ENCODE measurements around the gene PDSS2.

PDSS2 gene

DNA sequence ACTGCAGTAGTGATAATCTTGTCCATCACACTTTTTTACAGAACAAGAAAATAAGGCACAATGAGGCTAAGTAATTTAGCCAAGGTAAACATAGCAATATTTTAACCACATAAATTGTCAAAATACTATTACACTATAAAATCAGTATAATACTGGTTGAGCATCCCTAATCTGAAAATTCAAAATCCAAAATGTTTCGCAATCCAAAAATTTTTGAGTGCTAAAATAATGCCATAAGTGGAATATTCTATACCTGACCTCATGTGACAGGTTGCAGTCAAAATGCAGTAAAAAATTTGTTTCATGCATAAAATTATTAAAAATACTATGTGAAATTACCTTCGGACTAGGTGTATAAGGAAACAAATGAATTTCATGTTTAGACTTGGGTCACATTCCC, 101.5 kb downstream of the PDSS2 start:
- DNase-seq, result no peak

DNA sequence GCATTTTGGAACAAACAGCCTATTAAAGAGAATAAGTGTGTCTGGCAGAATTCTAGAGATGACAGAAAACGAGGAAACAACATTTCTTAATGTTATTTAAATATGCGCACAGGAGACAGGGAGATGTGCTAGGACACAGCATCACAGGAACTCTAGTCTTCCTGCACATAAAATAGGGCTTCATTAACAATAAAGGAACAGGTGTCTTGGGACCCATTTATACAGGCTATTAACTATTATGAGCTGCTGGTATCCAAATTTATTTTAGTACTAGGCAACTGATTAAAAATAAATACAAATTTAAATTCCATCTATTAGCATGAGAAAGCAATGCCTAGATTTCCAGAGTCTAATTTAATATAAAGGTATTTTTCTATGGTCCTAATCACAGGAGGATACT, 102.3 kb downstream of the PDSS2 start:
- DNase-seq, result no peak

DNA sequence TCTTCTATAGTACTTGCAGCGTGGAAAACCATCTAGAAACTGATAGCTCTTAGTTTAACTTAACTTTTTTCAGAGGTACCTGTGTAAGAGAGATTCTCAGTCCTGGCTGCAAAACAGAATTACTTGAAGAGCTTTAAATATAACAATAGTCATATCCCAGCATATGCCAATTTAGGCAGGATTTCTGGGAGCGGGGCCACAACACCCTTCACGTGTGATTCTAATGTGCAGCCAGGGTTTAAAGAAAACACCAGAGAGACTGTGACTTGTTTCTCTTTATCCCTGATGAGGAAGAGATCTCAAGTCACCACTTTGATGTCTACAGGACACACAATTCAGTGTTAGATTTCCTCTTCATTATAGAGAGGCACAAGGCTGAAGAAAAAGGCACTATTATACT, 103.7 kb downstream of the PDSS2 start:
- no peak for DNase-seq

DNA sequence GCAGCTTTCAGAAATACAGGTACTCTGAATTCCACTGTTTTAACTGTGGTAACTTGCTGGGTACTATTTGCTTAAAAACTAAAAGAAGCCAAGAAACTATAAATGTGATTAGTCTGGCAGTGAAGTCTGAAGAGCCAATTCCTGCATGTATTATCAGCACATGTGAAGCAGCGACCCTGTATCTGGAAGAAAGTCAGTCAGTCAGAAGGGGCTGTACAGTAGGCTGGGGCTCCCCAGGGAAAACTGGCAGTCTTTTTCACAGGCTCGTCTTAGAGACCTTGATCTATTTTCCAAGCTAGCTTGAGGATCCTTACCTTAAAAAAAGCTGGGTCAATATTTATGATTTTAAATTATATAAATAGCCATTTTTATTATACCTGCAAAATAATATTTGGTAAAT, 104.9 kb downstream of the PDSS2 start:
- no peak for DNase-seq

DNA sequence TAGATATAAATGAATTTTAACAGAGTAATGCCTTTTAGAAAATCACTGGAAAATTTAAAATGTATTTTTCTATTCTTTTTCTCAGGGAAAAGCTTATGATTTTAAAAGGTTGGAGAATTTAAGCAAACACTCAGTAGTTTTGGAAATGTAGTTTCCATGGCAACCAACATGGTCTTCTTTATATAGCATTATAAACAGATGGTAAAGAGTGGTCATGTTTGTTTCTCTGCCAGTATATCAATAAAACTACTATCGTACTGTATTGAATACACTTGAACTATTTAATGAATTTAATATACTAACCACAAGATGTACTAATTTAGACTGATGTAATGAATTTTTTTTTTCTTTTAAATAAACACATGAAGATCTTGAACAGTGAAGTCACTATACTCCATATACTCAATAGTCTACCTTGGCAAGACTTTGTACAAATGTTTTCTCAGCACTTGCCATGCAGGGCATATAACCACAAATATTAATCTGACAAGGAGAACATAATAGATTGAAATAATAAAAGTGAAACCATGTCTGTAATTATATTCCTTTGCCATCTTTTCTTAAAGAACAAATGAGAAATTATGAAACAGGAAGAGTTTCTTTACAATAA, 105.5 kb downstream of the PDSS2 start:
- DNase-seq, result no peak

DNA sequence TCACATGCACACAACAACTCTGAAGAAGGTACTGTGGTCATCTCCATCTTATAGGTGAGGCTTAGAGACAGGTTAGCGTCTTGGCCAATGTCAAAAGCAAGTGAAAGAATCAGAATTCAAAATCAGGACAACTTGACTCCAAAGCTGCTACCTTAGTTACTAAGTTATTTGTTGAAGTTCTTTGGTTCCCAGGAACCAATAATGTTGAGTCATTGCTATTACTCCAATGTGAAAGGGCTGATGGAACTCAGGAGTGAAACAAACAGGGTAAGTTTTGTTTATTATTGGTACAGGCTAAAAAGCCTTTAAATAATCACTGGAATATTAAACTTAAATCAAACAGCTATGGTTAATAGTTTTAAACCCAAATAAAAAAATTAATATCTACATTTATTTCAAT, 111.1 kb downstream of the PDSS2 start:
- no peak for DNase-seq

DNA sequence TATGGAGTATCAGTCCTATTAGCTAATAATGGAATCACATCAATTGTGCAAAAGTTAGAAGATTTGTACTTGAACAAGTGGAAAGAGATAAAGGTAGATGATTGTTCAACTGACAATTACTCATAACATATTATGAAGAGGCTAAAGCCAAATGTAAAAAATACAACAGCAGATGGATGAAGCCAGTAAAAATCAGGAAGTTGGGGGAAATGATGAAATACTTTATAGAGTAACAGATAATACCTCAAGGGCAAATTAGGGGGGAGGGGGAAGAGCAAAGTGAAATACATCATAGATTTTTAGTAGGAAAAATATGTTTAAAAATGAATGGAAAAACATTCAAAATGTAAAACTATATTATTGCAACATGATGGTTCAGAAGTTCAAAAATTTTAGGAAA, 114.0 kb downstream of the PDSS2 start:
- DNase-seq, result no peak

DNA sequence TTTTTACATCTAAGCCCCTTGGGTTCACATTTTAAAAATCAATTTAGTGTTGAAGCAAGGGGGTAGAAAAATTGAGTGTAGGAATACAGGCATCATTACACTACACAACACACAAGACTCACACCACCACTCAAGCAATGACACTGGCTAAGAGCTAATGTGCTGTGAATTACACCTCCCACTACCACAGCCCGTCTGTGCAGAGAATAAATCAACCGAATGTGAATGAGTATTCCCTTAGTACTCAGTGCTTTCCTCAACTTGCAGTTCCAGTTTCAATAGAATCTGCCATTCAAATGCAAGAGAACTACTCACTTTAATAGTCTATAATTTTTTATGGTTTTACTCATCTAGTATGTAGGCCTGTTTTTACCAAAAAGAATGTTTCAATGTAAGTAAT, 114.4 kb downstream of the PDSS2 start:
- DNase-seq, result no peak

DNA sequence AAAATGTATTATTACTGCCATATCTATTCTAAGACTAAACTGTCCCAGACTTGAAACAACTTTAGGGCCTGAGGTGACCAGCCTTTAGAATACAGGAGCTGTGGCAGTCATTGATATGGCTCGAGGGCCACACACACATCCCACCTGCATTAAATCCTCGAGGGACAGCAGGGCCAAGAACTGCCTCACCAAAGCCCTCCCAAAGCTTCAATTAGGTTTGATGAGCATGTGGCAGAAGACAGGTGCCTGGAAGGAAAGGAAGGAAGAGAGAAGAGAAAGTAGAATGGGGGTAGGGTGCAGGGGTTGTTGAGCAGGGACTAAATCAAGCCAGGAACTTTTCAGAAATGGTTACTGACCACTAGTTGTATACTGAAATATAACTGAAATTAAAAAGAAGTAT, 115.0 kb downstream of the PDSS2 start:
- DNase-seq, result no peak

DNA sequence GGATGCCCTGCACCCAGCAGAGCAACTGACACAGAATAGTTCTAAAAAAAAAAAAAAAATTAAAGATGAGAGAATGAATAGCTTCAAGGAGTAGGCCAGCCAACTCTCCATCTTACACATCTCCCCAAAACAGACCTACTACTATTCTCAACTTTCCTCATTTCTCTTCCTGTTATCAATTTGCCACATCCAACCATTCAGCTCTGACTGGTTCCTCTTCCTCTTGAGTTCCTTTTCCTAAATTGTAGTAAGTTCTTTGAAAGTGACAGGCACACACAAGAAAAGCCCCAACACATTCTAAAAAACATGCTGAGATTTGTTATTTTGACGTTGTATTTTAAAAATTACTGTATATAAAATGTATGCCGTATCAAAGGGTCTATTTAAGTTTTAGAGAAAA, 117.2 kb downstream of the PDSS2 start:
- DNase-seq, result no peak

DNA sequence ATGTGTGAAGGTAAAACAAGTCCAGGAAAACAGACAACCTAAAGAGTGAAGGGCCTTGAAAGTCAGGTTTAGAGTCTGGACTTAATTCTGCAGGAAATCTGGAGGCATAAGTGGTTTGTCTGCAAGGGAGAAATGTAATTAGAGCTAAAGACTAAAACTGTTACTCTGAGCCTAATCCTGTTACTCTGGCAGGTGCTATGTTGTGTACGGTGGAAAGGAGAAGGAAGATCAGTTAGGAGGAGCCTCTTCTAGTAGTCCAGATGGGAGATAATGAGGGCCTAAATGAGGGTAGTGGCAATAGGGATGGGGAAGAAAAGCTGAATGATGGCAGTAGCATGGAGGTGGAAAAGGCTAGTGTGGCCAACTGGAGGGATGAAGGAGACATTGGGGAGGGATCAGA, 118.5 kb downstream of the PDSS2 start:
- DNase-seq, result no peak

DNA sequence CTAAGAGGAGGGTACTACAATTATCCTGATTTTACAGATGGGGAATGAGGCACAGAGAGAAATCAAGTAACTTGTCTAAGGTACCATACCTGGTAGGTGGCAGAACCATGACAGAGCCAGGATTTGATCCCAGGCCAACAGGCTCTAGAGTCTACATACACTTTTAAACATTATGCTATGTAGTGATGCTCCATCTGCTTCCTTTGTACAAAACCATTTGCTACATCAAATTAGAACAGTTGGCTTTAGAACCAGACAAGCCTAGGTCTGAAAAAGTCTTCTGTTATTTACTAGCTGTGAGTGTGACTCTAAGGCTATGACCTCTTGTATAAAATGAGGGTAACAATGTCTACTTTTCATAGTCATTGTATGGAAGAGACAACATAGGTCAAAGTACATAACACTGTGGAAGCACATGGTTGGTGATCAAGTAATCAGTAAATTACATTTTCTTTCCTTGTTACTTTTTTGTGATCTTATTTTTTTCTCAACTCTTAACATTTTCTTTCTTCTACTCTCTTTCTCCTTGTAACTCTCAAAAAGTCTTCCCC, 122.1 kb downstream of the PDSS2 start:
- DNase-seq, result no peak

DNA sequence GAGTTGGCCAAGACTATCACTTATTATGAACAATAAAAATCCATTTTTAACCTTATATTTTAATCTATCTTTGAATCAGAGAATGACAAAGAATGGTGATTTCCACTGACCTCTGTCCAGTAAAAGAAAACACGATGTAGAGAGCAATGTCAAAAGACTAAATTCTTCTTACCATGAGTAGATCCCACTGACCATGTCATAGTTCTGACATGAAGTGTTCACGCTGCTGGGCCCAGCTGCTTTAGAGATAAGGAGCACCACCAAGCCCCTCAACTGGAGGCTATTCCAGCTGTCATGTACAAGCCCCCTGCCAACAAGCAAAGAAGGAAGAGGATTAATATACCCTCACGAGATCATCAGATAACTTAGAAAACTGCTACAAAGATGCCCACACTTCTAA, 125.3 kb downstream of the PDSS2 start:
- DNase-seq, result no peak

DNA sequence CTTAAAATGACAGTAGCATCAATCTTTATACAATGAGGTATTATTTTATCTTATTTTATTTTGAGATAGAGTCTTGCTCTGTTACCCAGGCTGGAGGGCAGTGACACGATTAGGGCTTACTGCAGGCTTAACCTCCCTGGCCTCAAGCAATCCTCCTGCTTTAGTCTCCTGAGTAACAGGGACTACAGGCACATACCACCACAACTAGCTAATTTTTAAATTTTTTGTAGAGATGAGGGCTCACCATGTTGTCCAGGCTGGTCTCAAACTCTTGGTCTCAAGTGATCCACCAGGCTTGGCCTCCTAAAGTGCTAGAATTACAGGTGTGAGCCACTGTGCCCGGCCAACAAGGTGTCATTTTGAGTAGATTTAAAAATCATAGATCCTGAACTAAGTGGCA, 125.9 kb downstream of the PDSS2 start:
- DNase-seq, result no peak

DNA sequence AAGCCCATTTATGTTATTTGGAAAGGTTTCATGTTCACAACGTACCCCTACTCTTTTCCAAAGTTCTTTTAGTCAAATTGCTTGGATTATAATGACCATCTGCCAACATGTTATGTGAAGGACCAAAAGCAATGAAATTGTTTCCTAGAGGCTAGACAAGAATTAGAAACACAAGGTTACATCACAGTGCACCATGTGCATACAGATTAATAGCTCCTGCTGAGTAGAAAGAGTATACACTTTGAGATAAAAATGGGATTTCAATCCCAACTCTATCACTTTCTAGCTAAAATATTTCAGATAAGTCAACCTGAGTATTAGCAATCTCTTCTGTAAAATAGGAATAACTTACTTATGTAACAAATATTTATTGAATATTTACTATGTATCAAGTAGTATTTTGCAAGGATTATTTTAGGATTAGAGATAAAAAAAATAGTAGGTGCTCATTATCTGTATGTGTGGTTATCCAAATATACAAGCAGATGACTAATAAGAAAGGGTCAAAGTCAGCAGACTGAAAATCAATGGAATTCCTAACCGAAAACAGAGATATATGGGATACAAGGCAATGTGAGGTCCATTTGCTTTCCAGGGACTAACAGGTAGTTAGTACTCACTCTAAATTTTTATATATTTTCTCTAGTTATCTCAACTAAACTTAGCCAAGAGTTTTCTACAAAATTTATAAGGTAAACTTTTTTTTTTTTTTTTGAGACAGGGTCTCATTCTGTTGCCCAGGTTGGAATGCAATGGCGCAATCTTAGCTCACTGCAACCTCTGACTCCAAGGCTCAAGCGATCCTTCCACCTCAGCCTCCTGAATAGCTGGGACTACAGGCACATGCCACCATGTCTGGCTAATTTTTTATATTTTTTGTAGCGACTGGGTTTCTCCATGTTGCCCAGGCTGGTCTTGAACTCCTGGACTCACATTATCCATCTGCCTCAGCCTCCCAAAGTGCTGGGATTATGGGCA, 127.7 kb downstream of the PDSS2 start:
- DNase-seq, result no peak

DNA sequence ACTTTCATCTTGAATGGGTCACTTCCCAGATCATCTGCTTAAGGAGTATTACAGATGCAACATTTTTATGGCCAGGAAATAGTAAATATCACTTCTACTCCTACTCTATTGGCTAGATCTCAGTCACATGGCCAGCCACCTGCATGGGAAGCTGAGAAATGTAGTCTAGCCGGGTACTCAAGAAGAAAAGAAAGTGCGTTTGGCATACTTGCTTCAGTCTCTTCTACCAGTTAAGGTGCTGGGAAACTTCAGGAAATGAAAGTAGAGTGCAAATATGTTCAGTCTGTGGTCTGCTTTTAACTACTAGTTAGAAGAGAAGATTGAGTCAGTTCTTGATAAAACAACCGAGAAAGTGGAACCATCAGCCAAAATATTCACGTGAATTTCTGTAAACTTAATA, 129.2 kb downstream of the PDSS2 start:
- no peak for DNase-seq

DNA sequence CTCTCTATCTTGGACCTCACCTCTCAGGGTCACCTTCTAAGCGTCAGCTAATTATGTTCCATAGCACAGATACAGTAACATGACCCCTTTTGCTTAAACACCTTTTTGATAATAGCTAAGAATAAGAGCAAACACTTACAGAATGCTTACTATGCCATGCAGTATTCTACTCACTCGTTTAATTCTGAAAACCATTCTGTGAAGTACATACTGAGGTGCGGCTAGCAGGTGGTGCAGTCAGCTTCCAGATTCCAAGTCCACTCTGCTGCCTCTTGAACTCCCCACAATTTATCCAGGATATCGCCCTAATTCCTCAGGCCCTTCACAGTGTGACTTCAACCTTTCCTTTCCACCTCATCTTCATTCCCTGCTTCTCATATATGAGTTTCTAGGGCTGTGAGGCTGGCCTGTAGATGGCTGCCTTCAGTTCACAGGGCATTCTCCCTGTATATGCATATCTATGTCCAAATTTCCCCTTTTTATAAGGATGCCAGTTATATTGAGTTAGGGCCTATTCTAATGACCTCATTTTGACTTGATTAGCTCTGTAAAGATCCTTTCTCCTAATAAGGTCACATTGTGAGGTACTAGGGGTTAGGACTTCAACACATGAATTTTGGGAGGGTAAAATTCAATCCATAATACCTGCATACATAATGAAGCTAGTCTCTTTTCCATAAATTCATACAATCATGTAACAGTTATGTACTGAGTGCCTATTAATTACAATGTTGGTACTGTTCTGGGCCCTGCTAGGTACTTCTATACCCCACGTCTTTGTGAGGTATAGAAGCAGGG, 130.1 kb downstream of the PDSS2 start:
- DNase-seq, result no peak

DNA sequence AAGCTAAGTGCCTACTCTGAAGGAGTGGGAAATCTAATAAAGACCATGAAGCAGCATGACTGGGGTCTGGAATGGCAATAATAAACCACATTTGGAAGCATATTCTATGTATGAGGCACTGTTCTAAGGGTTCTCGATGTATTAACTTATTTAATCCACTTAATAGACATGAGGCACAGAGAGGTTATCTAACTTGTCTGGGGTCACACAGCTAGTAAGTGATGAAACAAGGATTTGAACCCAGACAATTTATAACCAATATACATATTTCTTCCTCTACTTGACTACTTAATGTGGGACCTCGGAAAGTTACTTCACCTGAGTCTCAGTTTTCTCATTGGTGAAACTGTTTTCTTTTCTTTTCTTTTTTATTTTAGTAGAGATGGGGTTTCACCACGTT, 131.3 kb downstream of the PDSS2 start:
- DNase-seq, result no peak

DNA sequence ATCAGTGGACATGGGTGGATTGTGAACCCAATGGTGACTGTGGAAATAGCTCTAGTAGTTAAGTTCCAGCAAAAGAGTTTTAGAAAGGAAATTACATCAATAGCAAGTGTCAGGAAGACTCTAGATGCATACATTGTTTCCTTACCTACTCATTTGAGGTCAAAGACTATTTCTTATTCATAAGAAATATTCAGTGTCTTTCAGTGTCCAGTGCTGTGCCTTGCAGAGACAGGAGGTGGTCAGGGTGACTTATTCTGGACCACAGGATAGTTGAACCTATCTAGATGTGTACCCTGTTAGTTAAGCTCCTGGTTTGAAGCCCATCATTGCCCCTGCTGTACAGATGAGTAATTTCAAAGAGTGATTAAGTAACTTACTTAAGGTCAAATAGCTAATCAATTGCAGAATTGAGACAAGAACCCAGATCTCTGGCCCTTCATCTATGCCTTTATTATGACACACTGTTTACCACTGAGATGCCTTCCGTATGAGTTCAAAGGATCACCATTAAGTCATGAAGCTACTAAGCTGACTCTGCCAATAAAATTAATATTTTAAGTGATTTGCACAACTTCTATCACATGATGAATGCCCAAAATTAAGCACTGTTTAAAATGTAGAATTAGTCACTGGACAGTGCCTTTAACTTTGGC, 136.1 kb downstream of the PDSS2 start:
- no peak for DNase-seq

DNA sequence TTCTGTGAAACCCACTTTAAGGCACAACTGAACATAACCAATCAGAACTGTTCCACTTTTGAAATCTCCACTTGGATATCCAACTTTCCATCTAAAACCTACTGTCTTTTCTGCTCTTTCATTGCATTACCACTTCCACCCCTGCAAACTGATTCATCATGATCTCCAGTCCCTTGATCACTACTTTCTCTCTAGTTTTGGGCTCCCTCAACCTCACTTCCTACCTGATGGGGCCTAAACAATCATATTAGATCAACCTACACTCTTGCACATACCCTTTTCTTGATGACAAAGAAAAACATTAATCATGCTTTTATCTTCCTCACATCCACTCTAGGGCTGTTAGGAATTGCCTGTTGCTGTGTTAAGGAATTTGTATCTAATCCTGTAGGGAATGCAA, 137.6 kb downstream of the PDSS2 start:
- DNase-seq, result no peak

DNA sequence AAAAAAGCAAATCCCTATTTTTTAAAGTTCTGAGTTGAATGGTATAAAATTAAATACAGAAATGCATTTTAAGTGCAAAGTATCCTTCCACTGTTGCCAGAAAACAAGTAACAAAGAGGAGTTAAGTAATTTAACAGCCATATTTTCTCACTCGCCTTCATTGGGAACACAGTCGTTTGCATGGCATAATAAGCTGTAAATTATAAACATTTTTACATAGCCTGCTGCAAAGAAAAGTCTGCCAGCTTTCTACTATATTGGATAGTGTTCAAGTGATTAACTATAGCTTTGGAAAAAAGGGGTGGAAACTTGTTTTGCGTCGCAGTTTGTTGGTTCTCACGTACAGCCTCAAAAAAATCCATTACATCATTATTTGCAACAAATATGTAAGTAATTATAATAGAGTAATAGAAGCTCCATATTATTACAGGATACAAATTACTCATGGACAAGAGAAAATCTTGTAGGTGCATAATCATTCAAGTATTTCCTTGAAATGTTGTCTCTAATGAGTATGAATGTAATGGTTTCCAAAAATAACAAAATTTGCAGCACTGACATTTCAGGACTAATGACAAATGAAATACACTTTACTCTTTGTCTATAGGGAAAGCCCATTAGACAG, 139.3 kb downstream of the PDSS2 start:
- no peak for DNase-seq

DNA sequence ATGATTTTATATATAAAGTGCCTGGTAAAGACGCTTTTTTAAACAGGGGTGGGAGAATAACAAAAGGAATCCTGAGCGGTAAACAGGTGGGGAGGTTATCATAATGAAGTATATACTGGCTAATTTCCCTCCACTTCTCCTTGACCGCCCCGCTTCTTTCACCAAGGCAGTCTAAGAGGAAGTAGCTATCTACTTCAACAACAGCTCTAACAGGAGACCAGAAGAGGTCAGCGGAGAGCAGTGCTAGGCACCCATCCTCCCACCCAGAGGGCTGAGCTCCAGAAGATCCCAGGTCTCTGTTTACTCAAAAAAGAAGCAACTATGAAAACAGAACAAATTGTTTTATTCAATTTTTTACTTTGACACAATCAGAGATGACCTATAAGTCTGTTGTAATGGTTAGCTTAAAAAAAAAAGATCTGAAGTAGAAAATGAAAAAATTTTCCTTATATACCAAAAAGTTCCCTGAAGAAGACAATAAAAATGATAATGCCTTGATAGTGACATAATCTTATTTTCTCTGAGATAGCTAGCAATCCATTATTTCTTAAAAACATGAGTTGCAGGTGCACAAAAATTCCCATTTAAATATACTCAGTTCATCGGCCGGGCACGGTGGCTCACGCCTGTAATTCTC, 141.1 kb downstream of the PDSS2 start:
- peak; percentile 53 for DNase-seq
